ENCODE measurements around the gene MPPED2. TPM values are rescaled to one million over a fixed set of nuclear protein-coding genes. Genes with fewer than 3 reads are reported as not detected.

Gene MPPED2
- total and polyA plus RNA-seq, 5 donors = 1.7 to 3.8 (median 3.5) TPM

DNA sequence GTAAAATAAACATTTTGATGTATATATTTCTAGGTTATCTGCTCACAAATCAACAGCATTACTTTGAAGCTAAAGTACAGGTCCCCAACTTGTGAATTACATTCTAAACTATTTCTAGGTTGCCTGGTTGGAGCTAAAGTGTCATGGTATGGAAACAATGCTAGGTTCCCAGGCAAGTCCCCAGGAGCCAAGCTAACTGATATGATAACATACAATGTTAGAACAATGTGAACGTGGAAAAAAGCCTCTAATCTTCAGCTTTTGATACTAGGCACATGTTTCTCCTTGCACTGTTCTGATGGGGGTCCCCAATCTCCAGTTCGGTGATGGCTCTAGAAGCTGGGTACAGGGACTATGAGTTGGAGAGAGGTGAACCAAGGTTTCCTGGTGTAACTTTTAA lies 153.4 kb downstream of the MPPED2 start:
- Histone ChIP-seq H3K4me1 (ENCODE audit: control insufficient read depth, insufficient read depth, low read length) (peaks cover 7% of the 10 kb centered on the region), H3K27ac (ENCODE audit: low read length) (no peak overlapping the region), H3K4me3 (ENCODE audit: low read length) (no peak overlapping the region), H3K9me3 (ENCODE audit: control insufficient read depth, low read length) (no peaks in the 10 kb centered on the region), H3K27me3 (ENCODE audit: control insufficient read depth, insufficient read depth) (no peaks in the 10 kb centered on the region)
- WGBS = 41% methylated on average over 2 of the region's 2 CpGs
- intact Hi-C loops (cut with DNase I) = no loop called here
- ATAC-seq (no peak), DNase-seq (no peak)

DNA sequence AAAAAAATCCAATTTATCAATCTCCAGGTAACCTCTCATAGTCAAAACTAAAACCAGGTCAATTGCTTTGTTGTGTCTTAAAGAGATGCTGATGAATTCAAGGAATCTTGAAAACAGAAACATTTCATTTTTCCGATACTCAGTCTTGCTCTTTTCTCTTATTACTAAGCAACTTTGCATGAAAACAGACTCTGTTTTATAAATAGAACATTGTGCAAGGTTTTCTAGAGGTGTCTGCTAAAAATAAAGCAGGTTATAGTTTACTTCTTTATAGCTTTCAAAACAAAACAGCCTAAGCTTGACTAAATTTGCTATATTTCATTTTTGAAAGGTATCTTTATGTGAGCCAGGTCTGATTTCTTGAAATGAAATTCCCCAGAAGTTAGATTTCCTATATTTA lies 154.0 kb downstream of the MPPED2 start:
- intact Hi-C loops (cut with DNase I) = no loop called here
- Histone ChIP-seq H3K27me3 (ENCODE audit: control insufficient read depth, insufficient read depth) (no peaks in the 10 kb centered on the region), H3K9me3 (ENCODE audit: control insufficient read depth, low read length) (no peaks in the 10 kb centered on the region), H3K27ac (ENCODE audit: low read length) (no peak overlapping the region), H3K4me3 (ENCODE audit: low read length) (no peak overlapping the region), H3K4me1 (ENCODE audit: control insufficient read depth, insufficient read depth, low read length) (peaks cover 7% of the 10 kb centered on the region)
- ATAC-seq = no peak
- no peak for DNase-seq
- WGBS = 72% methylated on average over 1 of the region's 1 CpG

DNA sequence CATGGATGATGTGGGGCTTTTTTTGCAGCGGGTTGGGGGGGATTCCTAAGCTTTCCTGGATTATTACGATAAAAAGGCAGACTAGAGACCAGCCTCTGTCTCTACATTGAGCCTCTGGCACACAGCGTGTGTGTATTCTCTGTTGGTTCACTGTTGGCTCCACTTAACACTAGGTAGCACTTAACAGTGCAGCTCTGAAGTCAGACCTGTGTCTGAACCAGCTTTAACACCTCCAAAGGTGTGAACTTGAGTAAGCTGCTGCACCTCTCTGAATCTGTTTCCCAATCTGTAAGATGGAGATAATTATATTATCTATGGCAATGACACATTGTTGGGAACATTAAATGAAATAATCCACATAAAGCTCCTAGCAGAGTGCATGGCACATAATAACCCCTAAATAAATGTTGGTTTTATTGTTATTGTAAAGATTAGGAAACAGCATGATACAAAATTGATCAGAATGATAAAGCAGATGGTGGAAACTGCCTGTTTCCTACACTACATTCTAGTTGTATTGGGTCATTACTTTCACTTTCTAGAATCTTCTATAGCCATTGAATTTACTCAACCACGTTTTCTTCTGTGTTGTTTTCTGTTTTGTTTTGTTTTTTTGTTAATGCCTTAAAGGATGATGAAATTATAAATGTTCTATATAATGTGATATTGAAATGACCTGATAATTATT lies 154.9 kb downstream of the MPPED2 start:
- Histone ChIP-seq H3K27ac (ENCODE audit: low read length) (no peak overlapping the region), H3K9me3 (ENCODE audit: control insufficient read depth, low read length) (no peaks in the 10 kb centered on the region), H3K27me3 (ENCODE audit: control insufficient read depth, insufficient read depth) (no peaks in the 10 kb centered on the region), H3K4me1 (ENCODE audit: control insufficient read depth, insufficient read depth, low read length) (peaks cover 7% of the 10 kb centered on the region), H3K4me3 (ENCODE audit: low read length) (no peak overlapping the region)
- ATAC-seq (no peak), DNase-seq (no peak)
- WGBS = 76% methylated on average over 4 of the region's 4 CpGs
- intact Hi-C loops (cut with DNase I) = no loop called here

DNA sequence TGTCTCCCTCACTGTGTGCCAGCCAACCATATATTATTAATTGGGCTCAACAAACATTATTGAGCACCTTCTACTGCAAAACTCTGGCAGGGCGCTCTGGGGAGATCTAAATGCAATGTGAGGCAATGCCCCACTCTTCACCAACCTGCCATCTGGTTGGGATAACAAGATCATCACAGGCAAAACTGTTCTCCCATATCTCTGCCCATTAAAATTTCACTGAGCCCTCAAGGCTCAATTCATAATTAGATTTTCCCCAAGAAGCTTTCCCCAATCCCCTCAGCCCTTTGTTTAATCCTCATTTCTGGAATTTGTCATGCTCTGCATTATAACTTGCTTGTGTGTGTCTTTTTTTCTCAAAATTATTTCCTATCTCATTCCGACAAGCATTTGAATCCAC lies 156.6 kb downstream of the MPPED2 start:
- DNase-seq (peak in 1 of 3 donors; percentile 5), ATAC-seq (no peak)
- no peaks in the 10 kb centered on the region for H3K27me3 ChIP-seq (ENCODE audit: control insufficient read depth, insufficient read depth)
- H3K4me3 ChIP-seq (ENCODE audit: low read length) = no peak overlapping the region
- intact Hi-C loops (cut with DNase I) = no loop called here
- H3K27ac ChIP-seq (ENCODE audit: low read length) = no peak overlapping the region
- 92% methylated on average over 2 of the region's 2 CpGs for WGBS
- H3K4me1 ChIP-seq (ENCODE audit: control insufficient read depth, insufficient read depth, low read length) = peaks cover 5% of the 10 kb centered on the region
- no peaks in the 10 kb centered on the region for H3K9me3 ChIP-seq (ENCODE audit: control insufficient read depth, low read length)

DNA sequence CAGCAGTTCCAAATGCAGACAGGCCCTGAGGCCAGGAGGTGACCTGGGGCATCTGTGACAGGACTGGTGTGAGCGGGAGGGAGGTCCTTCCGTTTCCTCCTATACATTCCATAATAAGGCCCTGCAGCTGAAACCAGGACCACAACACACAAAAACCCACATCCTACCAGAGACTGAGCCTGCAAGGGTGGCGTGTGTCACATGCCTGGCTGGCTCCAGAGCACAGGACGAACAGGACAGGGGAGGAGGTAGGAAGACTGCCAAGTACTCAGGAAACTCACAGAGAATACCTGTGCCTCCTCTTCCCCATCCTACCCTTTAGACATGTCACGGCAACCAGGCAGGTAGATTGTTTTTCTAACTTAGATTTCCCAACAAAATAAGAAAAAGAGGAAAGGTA lies 159.4 kb downstream of the MPPED2 start:
- Histone ChIP-seq H3K27ac (ENCODE audit: low read length) (no peak overlapping the region), H3K4me1 (ENCODE audit: control insufficient read depth, insufficient read depth, low read length) (peaks cover 1% of the 10 kb centered on the region), H3K27me3 (ENCODE audit: control insufficient read depth, insufficient read depth) (no peaks in the 10 kb centered on the region), H3K4me3 (ENCODE audit: low read length) (no peak overlapping the region), H3K9me3 (ENCODE audit: control insufficient read depth, low read length) (no peaks in the 10 kb centered on the region)
- DNase-seq (no peak), ATAC-seq (peak in 1 of 2 donors; percentile 9)
- WGBS = 74% methylated on average over 5 of the region's 5 CpGs
- intact Hi-C loops (cut with DNase I) = no loop called here

DNA sequence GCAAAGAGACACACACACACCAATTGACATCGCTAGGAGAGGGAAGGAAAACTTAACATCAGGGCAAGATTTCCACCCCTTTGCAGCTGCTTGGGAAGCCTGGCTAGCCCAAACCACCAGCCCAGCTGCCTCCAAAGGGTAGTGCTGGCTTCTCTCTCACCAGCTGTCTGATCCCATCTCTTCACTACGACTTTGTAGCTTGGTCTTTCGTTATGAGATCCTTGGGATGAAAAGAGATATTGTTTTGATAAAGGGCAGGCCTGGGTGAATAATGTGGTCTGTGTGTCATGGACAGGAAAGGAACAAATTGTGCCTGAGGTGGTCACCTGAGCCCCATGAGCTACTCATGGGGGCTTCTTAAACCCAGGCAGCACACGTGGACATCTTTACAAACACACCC lies 161.3 kb downstream of the MPPED2 start:
- Histone ChIP-seq H3K27ac (ENCODE audit: low read length) (no peak overlapping the region), H3K9me3 (ENCODE audit: control insufficient read depth, low read length) (no peaks in the 10 kb centered on the region), H3K4me1 (ENCODE audit: control insufficient read depth, insufficient read depth, low read length) (no peaks in the 10 kb centered on the region), H3K27me3 (ENCODE audit: control insufficient read depth, insufficient read depth) (no peaks in the 10 kb centered on the region), H3K4me3 (ENCODE audit: low read length) (no peak overlapping the region)
- DNase-seq = no peak
- no peak for ATAC-seq
- intact Hi-C loops (cut with DNase I) = no loop called here
- WGBS = 55% methylated on average over 4 of the region's 4 CpGs

DNA sequence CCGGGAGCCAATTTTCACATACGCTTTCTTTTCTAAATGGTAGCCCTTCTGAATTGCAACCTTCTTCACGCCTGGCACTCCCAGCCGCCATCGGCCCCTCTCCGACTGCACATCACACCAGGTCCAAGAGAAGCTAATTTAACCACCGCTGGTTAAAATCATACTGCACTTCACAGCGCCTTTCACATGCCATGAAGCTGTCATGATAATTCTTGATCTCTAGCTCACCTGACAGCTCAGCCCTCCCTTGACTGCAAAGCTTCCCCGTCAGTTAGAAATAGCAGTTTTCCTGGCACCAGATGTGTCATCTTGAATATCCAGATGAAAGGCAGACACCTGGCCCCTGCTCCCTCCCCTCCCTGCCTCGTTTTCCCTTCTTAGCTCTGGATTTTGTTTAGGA lies 161.8 kb downstream of the MPPED2 start:
- intact Hi-C loops (cut with DNase I) = no loop called here
- ATAC-seq (peak in 1 of 2 donors; percentile 53), DNase-seq (peak in 2 of 3 donors; percentile 27 to 44)
- H3K27me3 ChIP-seq (ENCODE audit: control insufficient read depth, insufficient read depth) = no peaks in the 10 kb centered on the region
- no peak overlapping the region for H3K4me3 ChIP-seq (ENCODE audit: low read length)
- H3K9me3 ChIP-seq (ENCODE audit: control insufficient read depth, low read length) = no peaks in the 10 kb centered on the region
- 67% methylated on average over 10 of the region's 10 CpGs for WGBS
- no peaks in the 10 kb centered on the region for H3K4me1 ChIP-seq (ENCODE audit: control insufficient read depth, insufficient read depth, low read length)
- no peak overlapping the region for H3K27ac ChIP-seq (ENCODE audit: low read length)

DNA sequence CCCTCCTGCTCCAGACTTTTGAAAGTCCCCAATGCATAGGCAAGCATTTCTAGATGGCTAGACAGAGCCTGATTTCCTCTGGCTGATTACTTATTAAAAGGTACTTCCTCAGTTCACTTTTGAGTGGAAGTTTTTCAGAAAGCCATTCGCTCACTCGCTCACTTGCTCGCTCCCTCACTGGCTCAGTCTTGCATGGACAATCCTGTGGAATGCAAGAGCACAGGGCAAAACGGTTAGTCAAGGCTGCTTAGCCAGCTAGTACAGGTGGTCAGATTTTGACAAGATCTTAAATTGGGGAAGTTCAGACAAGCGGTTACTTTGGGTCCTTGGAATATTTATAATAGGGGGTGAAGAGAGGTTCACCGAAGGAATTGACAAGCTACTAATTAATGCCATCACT lies 162.3 kb downstream of the MPPED2 start:
- H3K4me1 ChIP-seq (ENCODE audit: control insufficient read depth, insufficient read depth, low read length) = no peaks in the 10 kb centered on the region
- no peak for DNase-seq
- no peak overlapping the region for H3K4me3 ChIP-seq (ENCODE audit: low read length)
- H3K27ac ChIP-seq (ENCODE audit: low read length) = no peak overlapping the region
- WGBS = 82% methylated on average over 6 of the region's 6 CpGs
- no peak for ATAC-seq
- intact Hi-C loops (cut with DNase I) = no loop called here
- H3K9me3 ChIP-seq (ENCODE audit: control insufficient read depth, low read length) = no peaks in the 10 kb centered on the region
- H3K27me3 ChIP-seq (ENCODE audit: control insufficient read depth, insufficient read depth) = no peaks in the 10 kb centered on the region

DNA sequence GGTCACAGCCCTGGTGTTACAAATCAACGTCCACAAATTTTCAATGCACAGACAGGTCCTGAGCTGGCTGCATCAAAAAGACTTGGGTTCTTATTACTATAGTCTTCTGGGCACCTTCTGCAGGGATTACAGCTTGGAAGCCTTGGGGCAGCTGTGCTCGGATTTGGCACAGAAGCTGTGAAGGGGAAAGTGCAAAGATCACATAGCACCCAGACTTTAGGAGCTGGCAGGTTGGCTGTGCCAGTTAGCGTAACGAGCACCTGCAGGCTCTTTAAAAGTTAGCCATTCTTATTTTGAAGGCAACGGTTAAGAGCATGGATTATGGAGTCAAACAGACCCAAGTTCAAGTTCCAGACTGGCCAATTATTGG lies 162.9 kb downstream of the MPPED2 start:
- no peak overlapping the region for H3K4me3 ChIP-seq (ENCODE audit: low read length)
- no peaks in the 10 kb centered on the region for H3K9me3 ChIP-seq (ENCODE audit: control insufficient read depth, low read length)
- H3K27me3 ChIP-seq (ENCODE audit: control insufficient read depth, insufficient read depth) = no peaks in the 10 kb centered on the region
- WGBS = 75% methylated on average over 5 of the region's 5 CpGs
- H3K27ac ChIP-seq (ENCODE audit: low read length) = no peak overlapping the region
- DNase-seq (no peak), ATAC-seq (no peak)
- H3K4me1 ChIP-seq (ENCODE audit: control insufficient read depth, insufficient read depth, low read length) = no peaks in the 10 kb centered on the region
- intact Hi-C loops (cut with DNase I) = no loop called here

DNA sequence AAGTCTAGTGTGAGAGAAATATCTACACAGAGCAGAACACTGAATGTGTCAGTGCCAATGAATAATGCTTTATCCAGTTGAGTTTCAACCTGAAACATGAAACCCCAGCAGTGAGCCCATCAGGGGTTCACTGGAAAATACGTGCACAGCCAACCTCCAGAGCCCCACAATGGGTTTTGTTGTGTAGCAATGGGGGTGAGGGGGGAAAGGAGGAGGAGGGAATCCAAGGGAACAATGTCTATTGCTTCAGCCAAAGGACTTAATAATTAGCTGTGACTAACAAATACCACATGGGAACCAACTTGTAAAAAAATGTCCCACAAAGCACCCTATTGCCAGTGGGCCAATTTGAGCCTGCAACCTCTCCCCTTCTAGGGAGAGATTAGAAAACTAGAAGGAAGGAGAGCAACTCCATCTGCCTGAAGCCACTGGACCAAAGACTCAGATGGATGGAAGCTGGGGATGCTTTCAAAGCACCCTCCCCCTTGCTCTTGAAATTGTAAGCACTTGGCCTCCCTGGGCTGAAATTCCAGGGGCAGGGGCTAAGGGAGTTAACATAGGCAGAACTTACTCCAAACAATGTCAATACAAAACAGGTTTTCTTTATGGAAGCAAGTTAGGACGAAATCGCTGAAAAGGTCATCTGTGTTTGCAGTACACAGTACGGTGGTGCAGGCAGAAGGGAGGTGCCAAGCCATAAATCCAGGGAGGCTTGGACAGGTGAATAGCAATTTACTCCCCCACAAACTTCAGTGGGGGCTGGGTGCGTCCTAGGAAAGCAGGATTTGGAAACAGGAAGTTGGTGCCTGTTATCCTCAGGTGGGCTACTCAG lies 163.5 kb downstream of the MPPED2 start:
- Histone ChIP-seq H3K27me3 (ENCODE audit: control insufficient read depth, insufficient read depth) (no peaks in the 10 kb centered on the region), H3K4me3 (ENCODE audit: low read length) (no peak overlapping the region), H3K9me3 (ENCODE audit: control insufficient read depth, low read length) (no peaks in the 10 kb centered on the region), H3K27ac (ENCODE audit: low read length) (no peak overlapping the region), H3K4me1 (ENCODE audit: control insufficient read depth, insufficient read depth, low read length) (no peaks in the 10 kb centered on the region)
- DNase-seq (peak in 1 of 3 donors; percentile 17), ATAC-seq (no peak)
- intact Hi-C loops (cut with DNase I) = no loop called here
- 75% methylated on average over 5 of the region's 5 CpGs for WGBS

DNA sequence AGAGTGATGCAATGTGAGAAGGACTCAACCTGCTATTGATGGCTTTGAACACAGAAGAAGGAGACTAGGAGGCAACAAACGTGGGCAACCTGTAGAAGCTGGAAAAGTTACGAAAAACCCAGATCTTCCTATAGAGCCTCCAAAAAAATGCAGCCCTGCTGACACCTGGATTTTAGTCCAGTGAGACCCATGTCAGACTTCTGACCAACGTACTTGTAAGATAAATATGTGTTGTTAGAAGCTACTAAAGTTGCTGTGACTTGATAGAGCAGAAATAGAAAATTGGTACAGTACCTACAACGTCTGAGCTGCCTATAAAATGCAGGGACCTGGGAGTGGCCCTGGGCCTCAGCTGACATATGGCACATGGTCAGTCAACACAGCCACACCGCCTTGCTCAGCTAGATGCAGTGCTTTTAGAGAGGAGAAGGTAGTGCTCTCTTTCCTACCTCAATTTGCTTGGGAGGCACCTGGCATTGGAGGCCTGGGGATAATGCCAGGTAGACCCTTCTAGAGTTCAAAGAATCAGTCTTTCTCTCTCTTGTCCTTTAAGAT lies 165.8 kb downstream of the MPPED2 start:
- DNase-seq (peak in 1 of 3 donors; percentile 10), ATAC-seq (no peak)
- 82% methylated on average over 5 of the region's 5 CpGs for WGBS
- Histone ChIP-seq H3K9me3 (ENCODE audit: control insufficient read depth, low read length) (no peaks in the 10 kb centered on the region), H3K27me3 (ENCODE audit: control insufficient read depth, insufficient read depth) (no peaks in the 10 kb centered on the region), H3K4me3 (ENCODE audit: low read length) (no peak overlapping the region), H3K27ac (ENCODE audit: low read length) (no peak overlapping the region), H3K4me1 (ENCODE audit: control insufficient read depth, insufficient read depth, low read length) (no peaks in the 10 kb centered on the region)
- intact Hi-C loops (cut with DNase I) = no loop called here

Data from right cardiac atrium (tissue), 5 donors.